IPS-15b (cell line): ENCODE results near the gene FAM151B.
A peak's percentile ranks its signal among the peaks of the same experiment; 100 is the strongest.
"Not testable (repeated sequence)": the region's sequence is repeated elsewhere in the genome, so short reads cannot be mapped to it uniquely, and the experiment has no call there.

Source experiments
- H3K27me3 ChIP-seq: one replicate; pipeline ENCODE4 v1.6.1; 2013; ENCODE audit warnings: low read length; ENCODE audit not compliant: control insufficient read depth, insufficient read depth
- H3K36me3 ChIP-seq: one replicate; pipeline ENCODE4 v1.6.1; 2013; ENCODE audit warnings: low read length; ENCODE audit not compliant: control insufficient read depth, insufficient read depth
- H3K4me1 ChIP-seq: one replicate; pipeline ENCODE4 v1.6.1; 2013; ENCODE audit warnings: mild to moderate bottlenecking, low read length; ENCODE audit not compliant: control insufficient read depth, insufficient read depth
- H3K4me3 ChIP-seq: one replicate; pipeline ENCODE4 v1.5.1; 2013; ENCODE audit warnings: low read depth, low read length
- H3K9ac ChIP-seq: one replicate; pipeline ENCODE4 v1.6.1; 2013; ENCODE audit warnings: low read depth, mild to moderate bottlenecking, low read length
- H3K9me3 ChIP-seq: one replicate; pipeline ENCODE4 v1.6.1; 2013; ENCODE audit warnings: mild to moderate bottlenecking, low read length; ENCODE audit not compliant: control insufficient read depth, insufficient read depth

FAM151B gene

GRCh38 chr5:80481019-80481893 is 6.6 kb upstream of the FAM151B start:
- Histone ChIP-seq H3K9me3 (no peaks in the 10 kb centered on the region), H3K36me3 (no peaks in the 10 kb centered on the region), H3K27me3 (peaks cover under 1% of the 10 kb centered on the region), H3K4me1 (no peaks in the 10 kb centered on the region), H3K4me3 (no peak overlapping the region), H3K9ac (no peak overlapping the region)

GRCh38 chr5:80482578-80482977 is 5.3 kb upstream of the FAM151B start:
- H3K4me1 ChIP-seq = no peaks in the 10 kb centered on the region
- H3K9ac ChIP-seq = no peak overlapping the region
- H3K9me3 ChIP-seq = no peaks in the 10 kb centered on the region
- H3K36me3 ChIP-seq = no peaks in the 10 kb centered on the region
- no peak overlapping the region for H3K4me3 ChIP-seq
- H3K27me3 ChIP-seq = peaks cover 9% of the 10 kb centered on the region

- Histone ChIP-seq H3K4me1 (no peaks in the 10 kb centered on the region), H3K4me3 (no peak overlapping the region), H3K36me3 (no peaks in the 10 kb centered on the region), H3K9ac (no peak overlapping the region), H3K9me3 (no peaks in the 10 kb centered on the region), H3K27me3 (peaks cover 9% of the 10 kb centered on the region)
Measured at GRCh38 chr5:80483636-80484232, 4.2 kb upstream of the FAM151B start.

- no peaks in the 10 kb centered on the region for H3K36me3 ChIP-seq
- H3K27me3 ChIP-seq = peaks cover 9% of the 10 kb centered on the region
- H3K4me3 ChIP-seq = peak overlapping the region; percentile 66
- no peaks in the 10 kb centered on the region for H3K9me3 ChIP-seq
- H3K4me1 ChIP-seq = no peaks in the 10 kb centered on the region
- H3K9ac ChIP-seq = peak overlapping the region; percentile 62
Measured at GRCh38 chr5:80487444-80487828, 464 bp upstream of the FAM151B start.

GRCh38 chr5:80491296-80491695 is 3.4 kb downstream of the FAM151B start:
- Histone ChIP-seq H3K36me3 (no peaks in the 10 kb centered on the region), H3K9me3 (no peaks in the 10 kb centered on the region), H3K27me3 (peaks cover 8% of the 10 kb centered on the region), H3K4me1 (peaks cover 2% of the 10 kb centered on the region), H3K4me3 (no peak overlapping the region), H3K9ac (no peak overlapping the region)

GRCh38 chr5:80492741-80493140 is 4.8 kb downstream of the FAM151B start:
- H3K4me1 ChIP-seq = peaks cover 2% of the 10 kb centered on the region
- no peaks in the 10 kb centered on the region for H3K36me3 ChIP-seq
- no peaks in the 10 kb centered on the region for H3K27me3 ChIP-seq
- no peaks in the 10 kb centered on the region for H3K9me3 ChIP-seq
- no peak overlapping the region for H3K9ac ChIP-seq
- H3K4me3 ChIP-seq = no peak overlapping the region

DNA sequence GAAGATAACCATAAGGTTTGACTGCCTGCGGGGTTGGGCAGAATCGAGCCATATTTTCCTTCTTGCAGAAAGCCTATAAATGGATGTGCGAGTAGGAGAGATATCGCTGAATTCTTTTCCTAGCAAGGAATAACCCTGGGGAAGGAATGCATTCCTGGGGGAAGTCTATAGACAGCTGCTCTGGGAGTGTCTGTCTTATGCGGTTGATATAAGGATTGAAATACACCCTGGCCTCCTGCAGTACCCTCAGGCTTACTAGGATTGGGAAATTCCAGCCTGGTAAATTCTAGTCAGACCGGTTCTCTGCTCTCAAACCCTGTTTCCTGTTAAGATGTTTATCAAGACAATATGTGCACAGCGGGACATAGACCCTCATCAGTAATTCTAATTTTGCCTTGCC is 5.5 kb downstream of the FAM151B start:
- H3K9ac ChIP-seq, H3K27me3 ChIP-seq, H3K4me1 ChIP-seq, H3K4me3 ChIP-seq, H3K9me3 ChIP-seq, H3K36me3 ChIP-seq: not testable (repeated sequence)

- H3K27me3 ChIP-seq = no peaks in the 10 kb centered on the region
- H3K9ac ChIP-seq = no peak overlapping the region
- peaks cover 2% of the 10 kb centered on the region for H3K4me1 ChIP-seq
- H3K4me3 ChIP-seq = no peak overlapping the region
- no peaks in the 10 kb centered on the region for H3K36me3 ChIP-seq
- no peaks in the 10 kb centered on the region for H3K9me3 ChIP-seq
Measured at GRCh38 chr5:80495891-80496290, 8.0 kb downstream of the FAM151B start.

DNA sequence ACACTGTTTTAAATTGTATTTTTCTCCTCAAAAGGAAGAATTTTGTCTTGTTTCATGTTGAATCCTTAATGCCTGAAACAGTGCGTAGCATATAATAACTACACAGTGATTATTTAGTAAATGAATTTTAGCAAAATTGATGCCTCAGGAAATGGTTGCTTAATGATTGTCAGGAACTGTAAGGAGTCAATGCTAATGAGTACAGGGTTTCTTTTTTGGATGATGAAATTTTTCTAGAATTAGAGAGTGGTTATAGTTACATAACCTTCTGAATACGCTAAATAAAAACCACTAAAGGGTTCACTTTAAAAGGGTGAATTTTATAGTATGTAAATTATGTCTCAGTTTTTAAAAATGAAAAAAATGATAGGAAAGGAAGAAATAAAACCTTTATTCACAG is 14.9 kb downstream of the FAM151B start:
- H3K27me3 ChIP-seq = no peaks in the 10 kb centered on the region
- H3K4me1 ChIP-seq = no peaks in the 10 kb centered on the region
- H3K4me3 ChIP-seq = no peak overlapping the region
- H3K9me3 ChIP-seq = no peaks in the 10 kb centered on the region
- H3K36me3 ChIP-seq = no peaks in the 10 kb centered on the region
- no peak overlapping the region for H3K9ac ChIP-seq

- no peaks in the 10 kb centered on the region for H3K9me3 ChIP-seq
- H3K27me3 ChIP-seq = no peaks in the 10 kb centered on the region
- no peak overlapping the region for H3K4me3 ChIP-seq
- H3K36me3 ChIP-seq = no peaks in the 10 kb centered on the region
- no peaks in the 10 kb centered on the region for H3K4me1 ChIP-seq
- H3K9ac ChIP-seq = no peak overlapping the region
Measured at GRCh38 chr5:80503641-80504040, 15.7 kb downstream of the FAM151B start.

DNA sequence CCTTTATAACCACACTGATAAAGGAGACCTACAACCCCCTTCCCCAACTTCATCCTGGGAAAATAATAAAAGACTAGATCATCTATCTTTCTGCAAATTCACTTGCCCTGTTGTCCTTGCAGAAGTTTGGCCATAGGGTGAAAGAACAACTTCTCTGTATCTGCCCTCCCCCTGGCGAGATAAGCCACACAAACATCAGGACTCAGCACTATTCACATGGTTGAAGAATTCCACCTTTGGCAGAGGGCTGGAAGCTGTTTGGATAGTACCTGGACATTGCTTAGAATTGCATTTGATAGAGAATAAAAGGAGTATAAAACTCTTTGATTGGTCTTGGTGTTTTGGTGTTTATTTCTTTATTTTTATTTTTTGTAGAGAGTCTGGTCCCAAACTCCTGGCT is 16.9 kb downstream of the FAM151B start:
- no peaks in the 10 kb centered on the region for H3K27me3 ChIP-seq

GRCh38 chr5:80507663-80508062 is 19.8 kb downstream of the FAM151B start:
- H3K36me3 ChIP-seq = no peaks in the 10 kb centered on the region
- no peaks in the 10 kb centered on the region for H3K9me3 ChIP-seq
- no peak overlapping the region for H3K4me3 ChIP-seq
- no peaks in the 10 kb centered on the region for H3K4me1 ChIP-seq
- H3K9ac ChIP-seq = no peak overlapping the region
- H3K27me3 ChIP-seq = no peaks in the 10 kb centered on the region

More for the DNA sequence above, 16.9 kb downstream of the FAM151B start:
- Histone ChIP-seq H3K4me3 (no peak overlapping the region), H3K9ac (no peak overlapping the region), H3K36me3 (no peaks in the 10 kb centered on the region), H3K9me3 (no peaks in the 10 kb centered on the region), H3K4me1 (no peaks in the 10 kb centered on the region)
